HepG2 (cell line): Measurements from ENCODE around the gene NCMAP. TPM values are rescaled to one million over a fixed set of nuclear protein-coding genes. Genes with fewer than 3 reads are reported as not detected.

Source experiments
- ATAC-seq: fragments of 200-7000 bp; cut with Tn5 transposase; 3 replicates; pipeline ENCODE4 v1.9.1; 2020; ENCODE audit warnings: mild to moderate bottlenecking, moderate library complexity
- BruUV-seq: library from RNA; stranded (reverse); fragments of 400-500 nt; replicated peaks from 2 replicates; lab custom pipeline; 2021; lab: Mats Ljungman, UMichigan
- CTCF ChIA-PET: fragments of 300-600 bp; formaldehyde crosslinking; extraction: SDS; loops from one replicate; lab custom pipeline; 2021; ENCODE audit warnings: low total read pairs, inconsistent platforms, low intra/inter-chr PET ratio; lab: Yijun Ruan, JAX
- POLR2A ChIA-PET: fragments of 350-600 bp; sonication (Branson Sonifier 250); formaldehyde crosslinking; loops from one replicate; lab custom pipeline; 2020; ENCODE audit warnings: antibody characterized with exemption, inconsistent platforms; lab: Yijun Ruan, JAX
- DNase-seq: peaks from one replicate; pipeline ENCODE4 v3.0.0-alpha.2; 2015; ENCODE audit warnings: low spot score
- FAIRE-seq: peaks from 3 replicates; lab custom pipeline; 2011; peaks lifted over from hg19 to GRCh38; lab: Jason Lieb, UNC
- H2AFZ ChIP-seq: one replicate; pipeline ENCODE4 v1.6.1; 2011; ENCODE audit warnings: low read length, inconsistent platforms
- H3K27ac ChIP-seq: fragments of 300-600 bp; 3 replicates; pipeline ENCODE4 v1.8.0; 2011; ENCODE audit warnings: mixed run types, mild to moderate bottlenecking, mixed read lengths, low read length, inconsistent platforms; ENCODE audit not compliant: insufficient read depth; ENCODE audit errors: extremely low read length
- H3K27me3 ChIP-seq, 2 experiments: fragments of 200-600 bp in 1 of 2; 2 replicates in 1 of 2; 3 replicates in 1 of 2; pipeline versions ENCODE4 v1.6.0 to v1.8.0; 2011; ENCODE audit warnings: low read length in 2 of 2, mild to moderate bottlenecking in 2 of 2, moderate library complexity in 2 of 2, inconsistent platforms in 1 of 2; ENCODE audit not compliant: insufficient read depth in 2 of 2, control insufficient read depth in 1 of 2
- H3K36me3 ChIP-seq, 2 experiments: fragments of 200-600 bp in 1 of 2; replicated peaks in 1 of 2; 2 replicates in 1 of 2; 3 replicates in 1 of 2; pipeline versions ENCODE4 v1.5.1 to v1.8.0; 2011; ENCODE audit warnings: low read length in 2 of 2, inconsistent platforms in 1 of 2; ENCODE audit not compliant: insufficient read depth in 2 of 2, control insufficient read depth in 1 of 2
- H3K4me1 ChIP-seq: 2 replicates; pipeline ENCODE4 v1.5.1; 2012; ENCODE audit warnings: low read length, inconsistent platforms; ENCODE audit not compliant: insufficient read depth
- H3K4me2 ChIP-seq: 2 replicates; pipeline ENCODE4 v1.6.0; 2011; ENCODE audit warnings: low read depth, low read length, inconsistent platforms
- H3K4me3 ChIP-seq, 3 experiments: fragments of 200-600 bp in 1 of 3; sonication (generic), shearing (Covaris generic) in 1 of 3; replicated peaks in 1 of 3; 2 replicates each; pipeline ENCODE4 v1.5.1; 2011 to 2016; ENCODE audit warnings: low read length in 3 of 3, inconsistent platforms in 2 of 3, low read depth in 2 of 3, mild to moderate bottlenecking in 2 of 3, control low read depth in 1 of 3, mixed read lengths in 1 of 3; ENCODE audit not compliant: insufficient read depth in 1 of 3
- H3K79me2 ChIP-seq: one replicate; pipeline ENCODE4 v1.6.1; 2011; ENCODE audit warnings: low read length, inconsistent platforms; ENCODE audit not compliant: insufficient read depth
- H3K9ac ChIP-seq: 2 replicates; pipeline ENCODE4 v1.6.0; 2011; ENCODE audit warnings: mild to moderate bottlenecking, low read depth, low read length, inconsistent platforms; ENCODE audit not compliant: insufficient read depth
- H3K9me3 ChIP-seq: 2 replicates; pipeline ENCODE4 v1.5.1; 2012; ENCODE audit warnings: mild to moderate bottlenecking, low read length
- H4K20me1 ChIP-seq: 2 replicates; pipeline ENCODE4 v1.6.0; 2011; ENCODE audit warnings: inconsistent platforms, mild to moderate bottlenecking, low read length, moderate library complexity; ENCODE audit not compliant: insufficient read depth
- DNMT1 ChIP-seq: sonication (generic); formaldehyde crosslinking; IDR thresholded peaks from 2 replicates; pipeline ENCODE4 v1.5.1; 2020; ENCODE audit warnings: mild to moderate bottlenecking, missing genetic modification reagents
- FOXO4 ChIP-seq: sonication (generic); formaldehyde crosslinking; conservative IDR thresholded peaks from 2 replicates; pipeline ENCODE4 v1.8.1; 2023; ENCODE audit warnings: missing genetic modification reagents
- GTF3A ChIP-seq: sonication (generic); formaldehyde crosslinking; conservative IDR thresholded peaks from 2 replicates; pipeline ENCODE4 v1.4.0; 2020; ENCODE audit warnings: mild to moderate bottlenecking, missing genetic modification reagents
- HOXD1 ChIP-seq: sonication (generic); formaldehyde crosslinking; IDR thresholded peaks from 2 replicates; pipeline ENCODE4 v1.5.0; 2020; ENCODE audit warnings: missing genetic modification reagents
- IKZF4 ChIP-seq: sonication (generic); formaldehyde crosslinking; IDR thresholded peaks from 2 replicates; pipeline ENCODE4 v1.5.1; 2020; ENCODE audit warnings: borderline replicate concordance, mild to moderate bottlenecking, low read depth, missing genetic modification reagents; ENCODE audit errors: not compliant biosample characterization
- NBN ChIP-seq: fragments of 450-650 bp; conservative IDR thresholded peaks from 2 replicates; pipeline ENCODE4 v1.6.1; 2017
- RCOR2 ChIP-seq: IDR thresholded peaks from 2 replicates; pipeline ENCODE4 v1.6.1; 2016; ENCODE audit warnings: missing biosample characterization, missing genetic modification reagents
- SRY ChIP-seq: sonication (generic); formaldehyde crosslinking; IDR thresholded peaks from 2 replicates; pipeline ENCODE4 v1.8.0; 2022; ENCODE audit warnings: mild to moderate bottlenecking, missing genetic modification reagents
- ZNF292 ChIP-seq: sonication (generic); formaldehyde crosslinking; IDR thresholded peaks from 2 replicates; pipeline ENCODE4 v1.8.1; 2022; ENCODE audit warnings: mild to moderate bottlenecking, low read depth, missing genetic modification reagents, borderline replicate concordance
- ZNF333 ChIP-seq: sonication (generic); formaldehyde crosslinking; IDR thresholded peaks from 2 replicates; pipeline ENCODE4 v1.4.0; 2020; ENCODE audit warnings: mild to moderate bottlenecking, missing genetic modification reagents, borderline replicate concordance
- ZNF670 ChIP-seq: sonication (generic); formaldehyde crosslinking; IDR thresholded peaks from 2 replicates; pipeline ENCODE4 v1.8.0; 2022; ENCODE audit warnings: mild to moderate bottlenecking, missing genetic modification reagents, borderline replicate concordance
- ZNF691 ChIP-seq: sonication (generic); formaldehyde crosslinking; IDR thresholded peaks from 2 replicates; pipeline ENCODE4 v1.4.0; 2020; ENCODE audit warnings: missing genetic modification reagents, low read depth, mild to moderate bottlenecking, borderline replicate concordance
- ZNF784 ChIP-seq: sonication (generic); formaldehyde crosslinking; IDR thresholded peaks from 2 replicates; pipeline ENCODE4 v1.5.1; 2020; ENCODE audit warnings: missing genetic modification reagents, mild to moderate bottlenecking, borderline replicate concordance
- ZNF83 ChIP-seq: sonication (generic); formaldehyde crosslinking; IDR thresholded peaks from 2 replicates; pipeline ENCODE4 v1.4.0; 2020; ENCODE audit warnings: missing genetic modification reagents, mild to moderate bottlenecking, borderline replicate concordance
- ZXDC ChIP-seq: sonication (generic); formaldehyde crosslinking; IDR thresholded peaks from 2 replicates; pipeline ENCODE4 v1.5.0; 2020; ENCODE audit warnings: mild to moderate bottlenecking, missing genetic modification reagents
- WGBS: methylation state at CpG from one replicate; pipeline ENCODE4 v1.1.6; 2017; ENCODE audit warnings: low lambda C conversion rate; 5-methylcytosine and 5-hydroxymethylcytosine counted together
- in situ Hi-C: cut with HindIII; loops from 2 replicates; pipeline ENCODE4 v1.10.0; 2017; ENCODE audit warnings: low pct_unique_long_range_greater_than_20kb; ENCODE audit not compliant: extremely low pct_ligation_motif_present
- intact Hi-C: fragments of 100-400 bp; cut with micrococcal nuclease; formaldehyde crosslinking; loops from one replicate; pipeline ENCODE4 v1.10.0; 2022; ENCODE audit not compliant: unreplicated experiment
- polyA plus RNA-seq, 8 experiments: library from polyadenylated mRNA; depleted of rRNA in 3 of 8; stranded (reverse) in 7 of 8; unstranded in 1 of 8; fragments of >200 nt; fragmentation: Illumina TruSeq in 4 of 8; extraction: Trizol in 4 of 8; gene quantifications; 2 replicates each; pipeline versions ENCODE4 v1.2.1 to v1.2.3, GENCODE V29; 2011 to 2016; ENCODE audit warnings: low read depth in 4 of 8, missing spikeins in 1 of 8, mixed read lengths in 1 of 8; ENCODE audit not compliant: insufficient read depth in 1 of 8
- total RNA-seq, 5 experiments: library from RNA; depleted of rRNA; stranded (reverse); fragments of >200 nt; fragmentation: Illumina TruSeq; extraction: Trizol; gene quantifications; 2 replicates each; pipeline ENCODE4 v1.2.3, GENCODE V29; 2016; ENCODE audit warnings: low read depth in 1 of 5

NCMAP gene
- total and polyA plus RNA-seq, 2 of the 13 experiments (the other 11 are each of a cell fraction or from before 2014, with no cell fraction given): 2.7 to 20.0 TPM

- no peak overlapping the region for H3K4me2 ChIP-seq
- DNase-seq (no peak), FAIRE-seq (no peak), ATAC-seq (no peak)
- no peaks in the 10 kb centered on the region for H3K9me3 ChIP-seq
- H3K4me3 ChIP-seq: no peak overlapping the region
- no peak overlapping the region for H2AFZ ChIP-seq
- POLR2A ChIA-PET: no interaction called here
- no peaks in the 10 kb centered on the region for H3K27me3 ChIP-seq
- no peaks in the 10 kb centered on the region for H4K20me1 ChIP-seq
- H3K79me2 ChIP-seq: no peaks in the 10 kb centered on the region
- intact Hi-C loops (no loop called here), in situ Hi-C loops (no loop called here)
- BruUV-seq: no TSS peak
- CTCF ChIA-PET: no interaction called here
- no peak overlapping the region for H3K9ac ChIP-seq
- peaks cover 1 to 6% of the 10 kb centered on the region in 2 experiments; a peak in 1 of 5 replicates for H3K36me3 ChIP-seq
- peaks cover 24% of the 10 kb centered on the region for H3K4me1 ChIP-seq
- H3K27ac ChIP-seq: peak overlapping the region; percentile 48
- 94% methylated on average over 2 of the region's 2 CpGs for WGBS
- TF ChIP-seq ZNF292 (CRISPR knock-in tag) (no peak), DNMT1 (CRISPR knock-in tag) (no peak), SRY (CRISPR knock-in tag) (no peak), RCOR2 (CRISPR knock-in tag) (no peak), ZXDC (no peak), GTF3A (CRISPR knock-in tag) (no peak), ZNF83 (no peak), FOXO4 (CRISPR knock-in tag) (no peak), ZNF784 (CRISPR knock-in tag) (no peak), ZNF333 (CRISPR knock-in tag) (no peak), IKZF4 (CRISPR knock-in tag) (no peak), ZNF670 (CRISPR knock-in tag) (no peak), ZNF691 (CRISPR knock-in tag) (no peak), NBN (no peak), HOXD1 (CRISPR knock-in tag) (no peak)
Observed at GRCh38 chr1:24528744-24529143, 27.1 kb upstream of the NCMAP start.
